Activated T-cell treated with anti-CD3 and anti-CD28 coated beads, Interleukin-2, amount 50 U/mL, for 4 hours (primary cell): ENCODE data around the gene DPP6. TPM values are rescaled to one million over a fixed set of nuclear protein-coding genes. Genes with fewer than 3 reads are reported as not detected.

Experiments
- ATAC-seq, 2 donors: fragments of 200-7000 bp; cut with Tn5 transposase; one replicate each; pipeline ENCODE4 v1.10.0; 2021
- DNase-seq: peaks from one replicate; pipeline ENCODE4 v3.0.0-alpha.2; 2020
- H3K27me3 Mint-ChIP-seq: one replicate; pipeline ENCODE4 v1.8.0; 2021; ENCODE audit warnings: low read depth, mixed read lengths
- H3K36me3 Mint-ChIP-seq: one replicate; pipeline ENCODE4 v1.8.0; 2022; ENCODE audit warnings: mixed read lengths; ENCODE audit not compliant: insufficient read depth
- H3K4me1 Mint-ChIP-seq: one replicate; pipeline ENCODE4 v1.8.0; 2021; ENCODE audit warnings: low read depth, mixed read lengths
- H3K4me3 Mint-ChIP-seq: one replicate; pipeline ENCODE4 v1.8.0; 2021; ENCODE audit warnings: mild to moderate bottlenecking, moderate library complexity, mixed read lengths
- H3K9me3 Mint-ChIP-seq: one replicate; pipeline ENCODE4 v1.8.0; 2021; ENCODE audit warnings: mixed read lengths
- total RNA-seq, 3 donors: library from RNA; stranded (reverse); gene quantifications; one replicate each; pipeline ENCODE4 v1.2.1, GENCODE V29; 2021

Gene DPP6
- total RNA-seq, 3 donors from 2014 or later: not detected

- H3K36me3 Mint-ChIP-seq: no peaks in the 10 kb centered on the region
- no peaks in the 10 kb centered on the region for H3K9me3 Mint-ChIP-seq
- H3K4me1 Mint-ChIP-seq: no peaks in the 10 kb centered on the region
- ATAC-seq: no peak
- H3K4me3 Mint-ChIP-seq: no peak overlapping the region
- no peak for DNase-seq
- no peaks in the 10 kb centered on the region for H3K27me3 Mint-ChIP-seq
These were observed 148.0 kb downstream of the DPP6 start for GRCh38 chr7:154200241-154200640.

DNA sequence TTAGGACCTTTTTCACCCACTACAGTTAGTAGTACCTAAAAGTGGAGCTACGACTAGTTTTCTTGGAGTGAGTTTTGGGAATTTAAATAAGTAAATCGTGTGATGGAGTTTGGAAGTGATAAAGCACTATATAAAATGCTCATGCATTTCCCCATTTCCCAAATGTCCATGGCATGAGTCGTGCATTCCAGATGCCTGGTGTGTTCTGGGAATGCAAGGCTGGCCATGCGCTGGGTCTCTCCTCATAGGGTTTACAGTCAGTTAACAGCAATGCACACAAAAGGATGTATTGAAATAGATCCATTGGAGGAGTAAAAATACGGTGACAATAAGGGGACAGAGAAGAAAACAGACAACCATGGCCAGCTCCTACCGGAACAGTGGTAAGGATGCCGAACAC is 149.8 kb downstream of the DPP6 start:
- no peak for ATAC-seq
- H3K4me1 Mint-ChIP-seq: no peaks in the 10 kb centered on the region
- H3K9me3 Mint-ChIP-seq: no peaks in the 10 kb centered on the region
- no peaks in the 10 kb centered on the region for H3K27me3 Mint-ChIP-seq
- DNase-seq: no peak
- no peaks in the 10 kb centered on the region for H3K36me3 Mint-ChIP-seq
- no peak overlapping the region for H3K4me3 Mint-ChIP-seq

DNA sequence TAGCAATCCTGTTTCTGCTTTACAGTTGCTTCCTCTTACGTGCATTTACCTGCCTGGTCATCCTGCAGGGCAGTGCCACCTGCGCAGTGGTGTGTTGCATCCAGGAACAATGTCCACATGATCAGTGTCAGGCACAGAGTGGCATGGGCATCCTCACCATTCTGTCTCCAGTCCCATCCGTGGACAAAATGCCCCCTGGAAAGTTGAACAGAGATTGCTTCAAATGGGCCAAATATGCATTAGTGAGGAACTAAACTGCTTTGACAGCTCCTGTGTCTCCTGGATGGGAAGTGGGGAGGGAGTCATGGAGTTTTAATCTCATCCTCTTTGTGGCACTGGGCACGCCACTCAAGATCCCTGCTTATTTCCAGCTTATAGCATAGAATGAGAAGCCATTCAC is 151.8 kb downstream of the DPP6 start:
- Mint-ChIP-seq H3K4me3 (no peak overlapping the region), H3K9me3 (no peaks in the 10 kb centered on the region), H3K27me3 (no peaks in the 10 kb centered on the region), H3K4me1 (no peaks in the 10 kb centered on the region), H3K36me3 (no peaks in the 10 kb centered on the region)
- no peak for DNase-seq
- no peak for ATAC-seq

DNA sequence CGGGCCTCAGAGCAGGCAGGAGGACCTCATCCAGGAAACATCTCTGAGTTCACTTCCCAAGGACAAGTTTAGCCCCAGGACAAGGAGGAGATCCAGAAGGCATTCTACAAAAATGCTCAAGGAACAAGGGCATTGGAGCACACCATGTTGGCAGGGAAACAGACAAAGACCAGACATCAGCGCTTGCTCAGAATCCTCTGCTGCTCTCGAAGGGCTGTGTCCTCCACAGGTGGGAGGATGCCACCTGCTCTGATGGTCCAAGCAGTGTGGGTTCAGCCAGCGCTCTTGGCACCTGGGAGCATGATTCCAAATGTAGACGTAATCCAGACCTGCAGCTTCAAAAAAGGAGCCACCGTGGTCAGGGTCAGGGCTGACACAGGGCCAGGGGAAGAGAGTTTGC is 160.7 kb downstream of the DPP6 start:
- DNase-seq: no peak
- H3K27me3 Mint-ChIP-seq: no peaks in the 10 kb centered on the region

GRCh38 chr7:154217688-154218340 is 165.6 kb downstream of the DPP6 start:
- Mint-ChIP-seq H3K9me3 (peaks cover 3% of the 10 kb centered on the region), H3K36me3 (no peaks in the 10 kb centered on the region), H3K27me3 (no peaks in the 10 kb centered on the region), H3K4me3 (no peak overlapping the region), H3K4me1 (no peaks in the 10 kb centered on the region)
- no peak for ATAC-seq
- DNase-seq: no peak

More for the DNA sequence above, 160.7 kb downstream of the DPP6 start:
- Mint-ChIP-seq H3K4me3 (no peak overlapping the region), H3K9me3 (no peaks in the 10 kb centered on the region), H3K4me1 (no peaks in the 10 kb centered on the region), H3K36me3 (no peaks in the 10 kb centered on the region)
- no peak for ATAC-seq

DNA sequence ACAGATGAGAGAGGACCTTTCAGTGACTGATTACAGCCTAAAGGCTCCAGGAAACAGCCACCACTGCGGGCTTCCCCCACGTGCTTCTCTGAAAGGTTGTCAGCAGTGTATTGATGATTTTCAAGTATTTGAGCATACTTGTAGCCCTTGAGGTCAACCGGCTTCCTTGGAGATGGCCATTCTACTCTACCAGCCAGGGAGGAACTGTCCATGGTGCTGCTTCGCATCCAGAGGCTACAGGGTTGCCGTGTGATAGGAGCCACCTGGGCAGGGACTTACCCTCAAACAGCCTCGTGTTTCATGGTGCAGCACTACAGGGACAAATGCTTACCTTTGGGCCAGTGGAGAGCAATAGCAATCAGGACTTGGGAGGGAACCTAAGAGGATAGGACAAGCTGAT is 179.5 kb downstream of the DPP6 start:
- Mint-ChIP-seq H3K4me3 (no peak overlapping the region), H3K27me3 (no peaks in the 10 kb centered on the region), H3K36me3 (no peaks in the 10 kb centered on the region), H3K4me1 (no peaks in the 10 kb centered on the region), H3K9me3 (peaks cover 7% of the 10 kb centered on the region)
- ATAC-seq (no peak), DNase-seq (no peak)

- no peak overlapping the region for H3K4me3 Mint-ChIP-seq
- ATAC-seq: no peak
- H3K9me3 Mint-ChIP-seq: peaks cover 7% of the 10 kb centered on the region
These were observed 180.5 kb downstream of the DPP6 start for GRCh38 chr7:154232700-154233099.

GRCh38 chr7:154241988-154242387 is 189.8 kb downstream of the DPP6 start:
- no peak for DNase-seq
- H3K4me1 Mint-ChIP-seq: no peaks in the 10 kb centered on the region
- H3K9me3 Mint-ChIP-seq: peaks cover 22% of the 10 kb centered on the region
- ATAC-seq: no peak
- no peaks in the 10 kb centered on the region for H3K36me3 Mint-ChIP-seq
- H3K27me3 Mint-ChIP-seq: no peaks in the 10 kb centered on the region
- H3K4me3 Mint-ChIP-seq: no peak overlapping the region

More at GRCh38 chr7:154232700-154233099, 180.5 kb downstream of the DPP6 start:
- Mint-ChIP-seq H3K4me1 (no peaks in the 10 kb centered on the region), H3K27me3 (no peaks in the 10 kb centered on the region), H3K36me3 (no peaks in the 10 kb centered on the region)
- DNase-seq: no peak

DNA sequence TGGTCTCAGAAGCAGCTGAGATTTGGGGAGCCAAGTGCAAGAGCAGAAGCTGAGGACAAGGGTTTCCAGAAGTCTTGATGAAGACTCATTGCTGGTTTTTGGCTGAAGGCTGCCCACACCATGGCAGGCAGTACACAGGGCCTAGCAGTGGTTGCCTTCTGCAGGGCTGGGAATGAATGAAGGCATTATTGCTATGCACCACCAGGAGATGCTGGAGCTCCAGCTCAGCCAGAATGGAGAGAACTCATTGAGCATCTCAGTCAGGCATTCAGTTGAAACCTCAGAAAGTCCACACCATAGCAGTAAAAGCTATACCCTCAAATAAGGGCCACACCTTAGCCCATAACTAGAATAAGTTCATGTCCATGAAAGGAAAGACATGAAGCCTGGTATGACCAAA is 190.5 kb downstream of the DPP6 start:
- no peaks in the 10 kb centered on the region for H3K27me3 Mint-ChIP-seq
- H3K4me3 Mint-ChIP-seq: no peak overlapping the region
- H3K4me1 Mint-ChIP-seq: no peaks in the 10 kb centered on the region
- H3K9me3 Mint-ChIP-seq: peaks cover 26% of the 10 kb centered on the region
- DNase-seq: no peak
- no peaks in the 10 kb centered on the region for H3K36me3 Mint-ChIP-seq
- no peak for ATAC-seq

GRCh38 chr7:154252046-154252445 is 199.8 kb downstream of the DPP6 start:
- H3K4me1 Mint-ChIP-seq: no peaks in the 10 kb centered on the region
- ATAC-seq: no peak
- H3K27me3 Mint-ChIP-seq: no peaks in the 10 kb centered on the region
- peaks cover 7% of the 10 kb centered on the region for H3K9me3 Mint-ChIP-seq
- DNase-seq: no peak
- H3K4me3 Mint-ChIP-seq: no peak overlapping the region
- no peaks in the 10 kb centered on the region for H3K36me3 Mint-ChIP-seq

DNA sequence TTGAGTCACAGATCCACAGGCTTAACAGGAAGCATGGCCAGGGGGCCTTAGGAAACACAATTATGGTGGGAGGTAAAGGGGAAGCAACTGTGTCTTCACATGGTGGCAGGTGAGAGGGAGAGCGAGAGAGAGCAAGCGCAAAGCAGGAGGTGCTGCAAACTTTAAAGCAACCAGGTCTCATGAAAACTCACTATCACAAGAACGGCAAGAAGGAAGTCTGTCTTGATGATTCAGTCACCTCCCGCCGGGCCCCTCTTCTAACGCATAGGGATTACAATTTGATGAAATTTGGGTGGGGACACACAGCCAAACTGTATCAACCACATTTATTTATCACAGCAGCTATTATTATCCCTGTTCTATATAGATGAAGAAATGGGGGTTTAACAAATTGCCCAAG is 201.6 kb downstream of the DPP6 start:
- Mint-ChIP-seq H3K27me3 (no peaks in the 10 kb centered on the region), H3K4me3 (no peak overlapping the region), H3K4me1 (no peaks in the 10 kb centered on the region), H3K9me3 (peaks cover 3% of the 10 kb centered on the region), H3K36me3 (no peaks in the 10 kb centered on the region)
- ATAC-seq (no peak), DNase-seq (no peak)

- Mint-ChIP-seq H3K4me3 (no peak overlapping the region), H3K4me1 (no peaks in the 10 kb centered on the region), H3K27me3 (no peaks in the 10 kb centered on the region), H3K9me3 (peaks cover 6% of the 10 kb centered on the region), H3K36me3 (no peaks in the 10 kb centered on the region)
- ATAC-seq (no peak), DNase-seq (no peak)
These were observed 203.1 kb downstream of the DPP6 start for GRCh38 chr7:154255324-154255723.

- ATAC-seq (no peak), DNase-seq (no peak)
- Mint-ChIP-seq H3K9me3 (peaks cover 6% of the 10 kb centered on the region), H3K4me1 (no peaks in the 10 kb centered on the region), H3K4me3 (no peak overlapping the region), H3K27me3 (no peaks in the 10 kb centered on the region), H3K36me3 (no peaks in the 10 kb centered on the region)
These were observed 204.0 kb downstream of the DPP6 start for GRCh38 chr7:154256150-154256549.

GRCh38 chr7:154259396-154259795 is 207.2 kb downstream of the DPP6 start:
- DNase-seq (no peak), ATAC-seq (no peak)
- H3K27me3 Mint-ChIP-seq: no peaks in the 10 kb centered on the region
- H3K36me3 Mint-ChIP-seq: no peaks in the 10 kb centered on the region
- no peaks in the 10 kb centered on the region for H3K4me1 Mint-ChIP-seq
- H3K4me3 Mint-ChIP-seq: no peak overlapping the region
- peaks cover 11% of the 10 kb centered on the region for H3K9me3 Mint-ChIP-seq

DNA sequence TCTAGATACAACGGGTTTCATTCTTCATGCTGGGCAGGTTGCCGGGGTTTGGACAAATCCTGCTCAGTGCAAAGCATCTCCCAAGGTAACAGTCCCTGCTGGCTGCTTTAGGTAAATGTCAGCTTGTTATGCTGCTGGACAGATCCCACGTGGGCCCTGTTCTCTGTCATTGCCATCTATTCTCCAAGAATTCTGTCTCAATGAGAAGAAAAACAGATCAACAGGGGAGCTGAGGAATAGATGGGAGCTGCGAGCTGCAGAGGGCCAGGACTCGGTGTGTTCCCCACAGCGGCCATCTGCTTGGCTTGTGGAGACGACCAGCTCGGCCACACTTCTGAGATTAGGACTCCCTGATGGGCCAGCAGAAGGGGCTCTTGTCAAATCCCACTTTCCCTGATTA is 235.2 kb downstream of the DPP6 start:
- Mint-ChIP-seq H3K9me3 (peaks cover 8% of the 10 kb centered on the region), H3K36me3 (no peaks in the 10 kb centered on the region), H3K4me3 (no peak overlapping the region), H3K27me3 (no peaks in the 10 kb centered on the region), H3K4me1 (no peaks in the 10 kb centered on the region)
- ATAC-seq: no peak
- no peak for DNase-seq

- H3K4me1 Mint-ChIP-seq: no peaks in the 10 kb centered on the region
- ATAC-seq (no peak), DNase-seq (no peak)
- H3K9me3 Mint-ChIP-seq: peaks cover 5% of the 10 kb centered on the region
- no peaks in the 10 kb centered on the region for H3K27me3 Mint-ChIP-seq
- H3K36me3 Mint-ChIP-seq: no peaks in the 10 kb centered on the region
- no peak overlapping the region for H3K4me3 Mint-ChIP-seq
These were observed 236.9 kb downstream of the DPP6 start for GRCh38 chr7:154289119-154289518.
